Measurements from ENCODE around the gene SLC6A20.

The SLC6A20 gene

GRCh38 chr3:45800611-45801010 is 4.3 kb upstream of the SLC6A20 start:
- TF ChIP-seq POLR2AphosphoS5 (IDR thresholded peaks at IDR 0.05; ENCODE audit: low read depth, low read length) (no peak), FOXP2 (optimal IDR thresholded peaks at IDR 0.05; ENCODE audit: borderline replicate concordance, extremely low read depth, extremely low read length, insufficient read depth) (no peak), TAF1 (IDR thresholded peaks at IDR 0.05; ENCODE audit: borderline replicate concordance, insufficient read depth, low read length) (no peak), SIN3A (IDR thresholded peaks at IDR 0.05; ENCODE audit: borderline replicate concordance, insufficient read depth, low read length) (no peak), REST (IDR thresholded peaks at IDR 0.05; ENCODE audit: insufficient read depth in 1 of 2, low read depth in 2 of 2, low read length in 2 of 2) (no peak)

GRCh38 chr3:45799586-45799985 is 3.2 kb upstream of the SLC6A20 start:
- TF ChIP-seq REST (IDR thresholded peaks at IDR 0.05; ENCODE audit: insufficient read depth in 1 of 2, low read depth in 2 of 2, low read length in 2 of 2) (no peak), TAF1 (IDR thresholded peaks at IDR 0.05; ENCODE audit: borderline replicate concordance, insufficient read depth, low read length) (no peak), POLR2AphosphoS5 (IDR thresholded peaks at IDR 0.05; ENCODE audit: low read depth, low read length) (no peak), SIN3A (IDR thresholded peaks at IDR 0.05; ENCODE audit: borderline replicate concordance, insufficient read depth, low read length) (no peak), FOXP2 (optimal IDR thresholded peaks at IDR 0.05; ENCODE audit: borderline replicate concordance, extremely low read depth, extremely low read length, insufficient read depth) (no peak)

- TF ChIP-seq FOXP2 (optimal IDR thresholded peaks at IDR 0.05; ENCODE audit: borderline replicate concordance, extremely low read depth, extremely low read length, insufficient read depth) (no peak), REST (IDR thresholded peaks at IDR 0.05; ENCODE audit: insufficient read depth in 1 of 2, low read depth in 2 of 2, low read length in 2 of 2) (no peak), POLR2AphosphoS5 (IDR thresholded peaks at IDR 0.05; ENCODE audit: low read depth, low read length) (no peak), TAF1 (IDR thresholded peaks at IDR 0.05; ENCODE audit: borderline replicate concordance, insufficient read depth, low read length) (no peak), SIN3A (IDR thresholded peaks at IDR 0.05; ENCODE audit: borderline replicate concordance, insufficient read depth, low read length) (no peak)
Observed at GRCh38 chr3:45798034-45798433, 1.7 kb upstream of the SLC6A20 start.

- no peak for TF ChIP-seq POLR2AphosphoS5 (IDR thresholded peaks at IDR 0.05; ENCODE audit: low read depth, low read length)
- no peak for TF ChIP-seq TAF1 (IDR thresholded peaks at IDR 0.05; ENCODE audit: borderline replicate concordance, insufficient read depth, low read length)
- no peak for TF ChIP-seq FOXP2 (optimal IDR thresholded peaks at IDR 0.05; ENCODE audit: borderline replicate concordance, extremely low read depth, extremely low read length, insufficient read depth)
- no peak for TF ChIP-seq SIN3A (IDR thresholded peaks at IDR 0.05; ENCODE audit: borderline replicate concordance, insufficient read depth, low read length)
- no peak for TF ChIP-seq REST (IDR thresholded peaks at IDR 0.05; ENCODE audit: insufficient read depth in 1 of 2, low read depth in 2 of 2, low read length in 2 of 2)
Observed at GRCh38 chr3:45796902-45797637, 734 bp upstream of the SLC6A20 start.
